Right lobe of liver (tissue), 4 donors: ENCODE measurements around the gene DHFR.

Experiments used
- CTCF ChIP-seq, 4 donors: fragments of 200-600 bp in 3 of 4; fragments of 450-650 bp in 1 of 4; IDR thresholded peaks; one replicate each; pipeline versions ENCODE4 v1.5.1 to v1.8.0; 2016 to 2022; ENCODE audit warnings: antibody characterized with exemption in 4 of 4, mild to moderate bottlenecking in 2 of 4
- POLR2A ChIP-seq: fragments of 450-650 bp; IDR thresholded peaks from one replicate; pipeline ENCODE4 v1.6.1; 2017; ENCODE audit warnings: antibody characterized with exemption, mild to moderate bottlenecking
- donor health status: DM: no; HTN: no; CAD: no.
- donor health status: DM: no; HTN: no; CAD: no.
- donor health status: DM: no; HTN: yes; CAD: no.

- no peak for TF ChIP-seq CTCF (IDR thresholded peaks at IDR 0.05)
- no peak for TF ChIP-seq POLR2A
These were observed 46.1 kb downstream of the DHFR start for GRCh38 chr5:80608731-80609130.
